Peyer's patch (tissue), 4 donors: ENCODE data around the gene NUDT13.
"Not testable (repeated sequence)": the region's sequence is repeated elsewhere in the genome, so short reads cannot be mapped to it uniquely, and the experiment has no call there.

Experiments
- POLR2A ChIP-seq, 2 donors: fragments of 450-650 bp; IDR thresholded peaks; one replicate each; pipeline ENCODE4 v1.5.1; 2017; ENCODE audit warnings: antibody characterized with exemption in 2 of 2, mild to moderate bottlenecking in 2 of 2, moderate library complexity in 2 of 2
- TF ChIP-seq, protein P1 (sequence below), 6 experiments: fragments of 450-650 bp in 4 of 6; fragments of 200-600 bp in 2 of 6; sonication (generic) in 1 of 6; IDR thresholded peaks; one replicate each; pipeline ENCODE4 v1.5.1; 2017 to 2019; ENCODE audit warnings: antibody characterized with exemption in 6 of 6, mild to moderate bottlenecking in 3 of 6, moderate library complexity in 1 of 6

DNA sequence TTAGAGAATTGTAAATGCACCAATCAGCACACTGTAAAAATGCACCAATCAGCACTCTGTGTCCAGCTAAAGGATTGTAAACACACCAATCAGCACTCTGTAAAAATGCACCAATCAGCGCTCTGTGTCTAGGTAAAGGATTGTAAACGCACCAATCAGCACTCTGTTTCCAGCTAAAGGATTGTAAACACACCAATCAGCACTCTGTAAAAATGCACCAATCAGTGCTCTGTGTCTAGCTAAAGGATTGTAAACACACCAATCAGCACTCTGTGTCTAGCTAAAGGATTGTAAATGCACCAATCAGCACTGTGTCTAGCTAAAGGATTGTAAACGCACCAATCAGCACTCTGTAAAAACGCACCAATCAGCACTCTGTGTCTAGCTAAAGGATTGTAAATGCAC is 1.0 kb upstream of the NUDT13 start:
- TF ChIP-seq POLR2A (IDR thresholded peaks at IDR 0.05) = not testable (repeated sequence)
- TF ChIP-seq, protein P1, sequence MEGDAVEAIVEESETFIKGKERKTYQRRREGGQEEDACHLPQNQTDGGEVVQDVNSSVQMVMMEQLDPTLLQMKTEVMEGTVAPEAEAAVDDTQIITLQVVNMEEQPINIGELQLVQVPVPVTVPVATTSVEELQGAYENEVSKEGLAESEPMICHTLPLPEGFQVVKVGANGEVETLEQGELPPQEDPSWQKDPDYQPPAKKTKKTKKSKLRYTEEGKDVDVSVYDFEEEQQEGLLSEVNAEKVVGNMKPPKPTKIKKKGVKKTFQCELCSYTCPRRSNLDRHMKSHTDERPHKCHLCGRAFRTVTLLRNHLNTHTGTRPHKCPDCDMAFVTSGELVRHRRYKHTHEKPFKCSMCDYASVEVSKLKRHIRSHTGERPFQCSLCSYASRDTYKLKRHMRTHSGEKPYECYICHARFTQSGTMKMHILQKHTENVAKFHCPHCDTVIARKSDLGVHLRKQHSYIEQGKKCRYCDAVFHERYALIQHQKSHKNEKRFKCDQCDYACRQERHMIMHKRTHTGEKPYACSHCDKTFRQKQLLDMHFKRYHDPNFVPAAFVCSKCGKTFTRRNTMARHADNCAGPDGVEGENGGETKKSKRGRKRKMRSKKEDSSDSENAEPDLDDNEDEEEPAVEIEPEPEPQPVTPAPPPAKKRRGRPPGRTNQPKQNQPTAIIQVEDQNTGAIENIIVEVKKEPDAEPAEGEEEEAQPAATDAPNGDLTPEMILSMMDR (IDR thresholded peaks at IDR 0.05) = not testable (repeated sequence)
